Tibial nerve (tissue), 4 donors: ENCODE measurements around the gene PARD3B.

ENCODE experiments used
- EP300 ChIP-seq, 2 donors: sonication (generic); formaldehyde crosslinking; IDR thresholded peaks; one replicate each; pipeline ENCODE4 v1.6.1; 2017; ENCODE audit warnings: antibody characterized with exemption in 2 of 2, mild to moderate bottlenecking in 1 of 2
- POLR2A ChIP-seq, 2 donors: fragments of 450-650 bp; IDR thresholded peaks; one replicate each; pipeline ENCODE4 v1.6.1; 2017; ENCODE audit warnings: antibody characterized with exemption in 2 of 2, mild to moderate bottlenecking in 2 of 2, moderate library complexity in 2 of 2
- TF ChIP-seq, protein P1 (sequence below), 5 experiments: fragments of 200-600 bp in 3 of 5; fragments of 450-650 bp in 2 of 5; sonication (generic) in 3 of 5; IDR thresholded peaks; one replicate each; pipeline ENCODE4 v1.5.1; 2016 to 2019; ENCODE audit warnings: antibody characterized with exemption in 5 of 5, mild to moderate bottlenecking in 3 of 5, moderate library complexity in 2 of 5

DNA sequence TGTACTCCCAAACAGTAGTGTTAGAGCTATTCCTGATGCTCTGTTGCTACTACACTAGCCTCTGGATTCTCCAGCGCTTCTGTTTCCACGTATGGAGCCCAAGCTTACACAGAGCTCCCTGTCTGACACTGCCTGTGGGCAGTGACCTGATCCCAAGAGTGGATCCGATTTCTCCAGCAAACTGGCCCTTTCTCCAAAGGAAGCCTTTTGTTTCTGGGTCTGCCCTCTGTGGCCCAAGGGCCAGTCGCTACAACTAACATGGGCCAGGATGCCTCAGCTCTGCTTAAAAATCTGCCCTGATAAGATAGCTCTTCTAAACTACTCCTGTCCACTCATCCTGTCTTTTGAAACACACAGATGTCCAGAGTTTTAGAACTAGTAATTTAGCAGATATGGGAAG lies 964.4 kb downstream of the PARD3B start:
- TF ChIP-seq, protein P1, sequence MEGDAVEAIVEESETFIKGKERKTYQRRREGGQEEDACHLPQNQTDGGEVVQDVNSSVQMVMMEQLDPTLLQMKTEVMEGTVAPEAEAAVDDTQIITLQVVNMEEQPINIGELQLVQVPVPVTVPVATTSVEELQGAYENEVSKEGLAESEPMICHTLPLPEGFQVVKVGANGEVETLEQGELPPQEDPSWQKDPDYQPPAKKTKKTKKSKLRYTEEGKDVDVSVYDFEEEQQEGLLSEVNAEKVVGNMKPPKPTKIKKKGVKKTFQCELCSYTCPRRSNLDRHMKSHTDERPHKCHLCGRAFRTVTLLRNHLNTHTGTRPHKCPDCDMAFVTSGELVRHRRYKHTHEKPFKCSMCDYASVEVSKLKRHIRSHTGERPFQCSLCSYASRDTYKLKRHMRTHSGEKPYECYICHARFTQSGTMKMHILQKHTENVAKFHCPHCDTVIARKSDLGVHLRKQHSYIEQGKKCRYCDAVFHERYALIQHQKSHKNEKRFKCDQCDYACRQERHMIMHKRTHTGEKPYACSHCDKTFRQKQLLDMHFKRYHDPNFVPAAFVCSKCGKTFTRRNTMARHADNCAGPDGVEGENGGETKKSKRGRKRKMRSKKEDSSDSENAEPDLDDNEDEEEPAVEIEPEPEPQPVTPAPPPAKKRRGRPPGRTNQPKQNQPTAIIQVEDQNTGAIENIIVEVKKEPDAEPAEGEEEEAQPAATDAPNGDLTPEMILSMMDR (IDR thresholded peaks at IDR 0.05), result no peak
- TF ChIP-seq POLR2A (IDR thresholded peaks at IDR 0.05), result no peak
- no peak for TF ChIP-seq EP300 (IDR thresholded peaks at IDR 0.05)
